Activated T-cell treated with anti-CD3 and anti-CD28 coated beads, Interleukin-2, amount 50 U/mL, for 4 hours (primary cell): ENCODE measurements around the gene MYO18B. TPM values are rescaled to one million over a fixed set of nuclear protein-coding genes. Genes with fewer than 3 reads are reported as not detected.
A peak's percentile ranks its signal among the peaks of the same experiment; 100 is the strongest.

ENCODE experiments used
- ATAC-seq, 2 donors: fragments of 200-7000 bp; cut with Tn5 transposase; one replicate each; pipeline ENCODE4 v1.10.0; 2021
- DNase-seq: peaks from one replicate; pipeline ENCODE4 v3.0.0-alpha.2; 2020
- H3K27me3 Mint-ChIP-seq: one replicate; pipeline ENCODE4 v1.8.0; 2021; ENCODE audit warnings: low read depth, mixed read lengths
- H3K36me3 Mint-ChIP-seq: one replicate; pipeline ENCODE4 v1.8.0; 2022; ENCODE audit warnings: mixed read lengths; ENCODE audit not compliant: insufficient read depth
- H3K4me1 Mint-ChIP-seq: one replicate; pipeline ENCODE4 v1.8.0; 2021; ENCODE audit warnings: low read depth, mixed read lengths
- H3K4me3 Mint-ChIP-seq: one replicate; pipeline ENCODE4 v1.8.0; 2021; ENCODE audit warnings: mild to moderate bottlenecking, moderate library complexity, mixed read lengths
- H3K9me3 Mint-ChIP-seq: one replicate; pipeline ENCODE4 v1.8.0; 2021; ENCODE audit warnings: mixed read lengths
- total RNA-seq, 3 donors: library from RNA; stranded (reverse); gene quantifications; one replicate each; pipeline ENCODE4 v1.2.1, GENCODE V29; 2021

MYO18B gene
- total RNA-seq: under 1 TPM in 1 of 3 donors, not detected in 2; 0.03 TPM

- H3K4me1 Mint-ChIP-seq: peaks cover 2% of the 10 kb centered on the region
- H3K9me3 Mint-ChIP-seq: no peaks in the 10 kb centered on the region
- H3K4me3 Mint-ChIP-seq: no peak within 1 kb of the TSS
- peaks cover 4% of the 10 kb centered on the region for H3K27me3 Mint-ChIP-seq
- ATAC-seq (no peak), DNase-seq (no peak)
- no peaks in the 10 kb centered on the region for H3K36me3 Mint-ChIP-seq
Observed at GRCh38 chr22:25741692-25742626, at the start of gene MYO18B. MYO18B (plus strand) TSS chr22:25742188; CDS start chr22:25761093, 18,905 bp downstream.

GRCh38 chr22:25692397-25693267 lies 49.4 kb upstream of the MYO18B start:
- no peaks in the 10 kb centered on the region for H3K9me3 Mint-ChIP-seq
- DNase-seq: no peak
- no peak overlapping the region for H3K4me3 Mint-ChIP-seq
- H3K36me3 Mint-ChIP-seq: no peaks in the 10 kb centered on the region
- H3K27me3 Mint-ChIP-seq: no peaks in the 10 kb centered on the region
- ATAC-seq: no peak
- no peaks in the 10 kb centered on the region for H3K4me1 Mint-ChIP-seq

- no peak overlapping the region for H3K4me3 Mint-ChIP-seq
- ATAC-seq (no peak), DNase-seq (no peak)
- no peaks in the 10 kb centered on the region for H3K4me1 Mint-ChIP-seq
- H3K9me3 Mint-ChIP-seq: no peaks in the 10 kb centered on the region
- H3K27me3 Mint-ChIP-seq: no peaks in the 10 kb centered on the region
- no peaks in the 10 kb centered on the region for H3K36me3 Mint-ChIP-seq
Observed at GRCh38 chr22:25693268-25693565, 48.8 kb upstream of the MYO18B start.

- H3K4me1 Mint-ChIP-seq: no peaks in the 10 kb centered on the region
- H3K9me3 Mint-ChIP-seq: no peaks in the 10 kb centered on the region
- H3K27me3 Mint-ChIP-seq: no peaks in the 10 kb centered on the region
- no peak for DNase-seq
- no peaks in the 10 kb centered on the region for H3K36me3 Mint-ChIP-seq
- no peak for ATAC-seq
- no peak overlapping the region for H3K4me3 Mint-ChIP-seq
Observed at GRCh38 chr22:25694196-25694907, 47.6 kb upstream of the MYO18B start.

GRCh38 chr22:25695146-25695545 lies 46.8 kb upstream of the MYO18B start:
- no peaks in the 10 kb centered on the region for H3K27me3 Mint-ChIP-seq
- H3K4me3 Mint-ChIP-seq: no peak overlapping the region
- ATAC-seq: no peak
- H3K4me1 Mint-ChIP-seq: no peaks in the 10 kb centered on the region
- no peaks in the 10 kb centered on the region for H3K9me3 Mint-ChIP-seq
- DNase-seq: no peak
- H3K36me3 Mint-ChIP-seq: peaks cover 3% of the 10 kb centered on the region

GRCh38 chr22:25696763-25697162 lies 45.2 kb upstream of the MYO18B start:
- no peaks in the 10 kb centered on the region for H3K4me1 Mint-ChIP-seq
- no peak for ATAC-seq
- H3K36me3 Mint-ChIP-seq: peaks cover 5% of the 10 kb centered on the region
- H3K4me3 Mint-ChIP-seq: no peak overlapping the region
- H3K27me3 Mint-ChIP-seq: no peaks in the 10 kb centered on the region
- no peaks in the 10 kb centered on the region for H3K9me3 Mint-ChIP-seq
- DNase-seq: no peak

- Mint-ChIP-seq H3K4me3 (no peak overlapping the region), H3K4me1 (no peaks in the 10 kb centered on the region), H3K27me3 (no peaks in the 10 kb centered on the region), H3K9me3 (no peaks in the 10 kb centered on the region), H3K36me3 (peaks cover 5% of the 10 kb centered on the region)
- ATAC-seq (no peak), DNase-seq (no peak)
Observed at GRCh38 chr22:25697181-25697664, 44.8 kb upstream of the MYO18B start.

- Mint-ChIP-seq H3K4me3 (no peak overlapping the region), H3K4me1 (peaks cover 1% of the 10 kb centered on the region), H3K36me3 (peaks cover 5% of the 10 kb centered on the region), H3K27me3 (no peaks in the 10 kb centered on the region), H3K9me3 (no peaks in the 10 kb centered on the region)
- DNase-seq: no peak
- no peak for ATAC-seq
Observed at GRCh38 chr22:25697978-25698377, 44.0 kb upstream of the MYO18B start.

GRCh38 chr22:25698461-25698860 lies 43.5 kb upstream of the MYO18B start:
- Mint-ChIP-seq H3K27me3 (no peaks in the 10 kb centered on the region), H3K9me3 (no peaks in the 10 kb centered on the region), H3K36me3 (peaks cover 5% of the 10 kb centered on the region), H3K4me1 (peaks cover 3% of the 10 kb centered on the region), H3K4me3 (no peak overlapping the region)
- ATAC-seq (no peak), DNase-seq (no peak)

- H3K4me1 Mint-ChIP-seq: peaks cover 3% of the 10 kb centered on the region
- no peak overlapping the region for H3K4me3 Mint-ChIP-seq
- ATAC-seq (no peak), DNase-seq (no peak)
- H3K9me3 Mint-ChIP-seq: no peaks in the 10 kb centered on the region
- H3K36me3 Mint-ChIP-seq: peaks cover 5% of the 10 kb centered on the region
- no peaks in the 10 kb centered on the region for H3K27me3 Mint-ChIP-seq
Observed at GRCh38 chr22:25698978-25699377, 43.0 kb upstream of the MYO18B start.

- ATAC-seq (no peak), DNase-seq (no peak)
- H3K36me3 Mint-ChIP-seq: peaks cover 5% of the 10 kb centered on the region
- H3K27me3 Mint-ChIP-seq: no peaks in the 10 kb centered on the region
- no peaks in the 10 kb centered on the region for H3K9me3 Mint-ChIP-seq
- peaks cover 3% of the 10 kb centered on the region for H3K4me1 Mint-ChIP-seq
- no peak overlapping the region for H3K4me3 Mint-ChIP-seq
Observed at GRCh38 chr22:25701056-25701780, 40.8 kb upstream of the MYO18B start.

GRCh38 chr22:25702040-25702439 lies 39.9 kb upstream of the MYO18B start:
- Mint-ChIP-seq H3K27me3 (no peaks in the 10 kb centered on the region), H3K36me3 (peaks cover 5% of the 10 kb centered on the region), H3K9me3 (no peaks in the 10 kb centered on the region), H3K4me3 (no peak overlapping the region), H3K4me1 (peaks cover 3% of the 10 kb centered on the region)
- no peak for DNase-seq
- ATAC-seq: no peak

GRCh38 chr22:25702571-25703167 lies 39.3 kb upstream of the MYO18B start:
- DNase-seq (no peak), ATAC-seq (peak in 1 of 2 donors; percentile 69)
- Mint-ChIP-seq H3K4me3 (no peak overlapping the region), H3K27me3 (no peaks in the 10 kb centered on the region), H3K36me3 (peaks cover 5% of the 10 kb centered on the region), H3K4me1 (peaks cover 3% of the 10 kb centered on the region), H3K9me3 (no peaks in the 10 kb centered on the region)
